ENCODE measurements around the gene EPPIN.
"Not testable (repeated sequence)": the region's sequence is repeated elsewhere in the genome, so short reads cannot be mapped to it uniquely, and the experiment has no call there.

The EPPIN gene

GRCh38 chr20:45581702-45582101 lies 34.5 kb upstream of the EPPIN start:
- Histone ChIP-seq H3K27ac (no peak overlapping the region), H3K36me3 (ENCODE audit: insufficient read depth, low read length) (no peaks in the 10 kb centered on the region), H3K4me3 (no peak overlapping the region), H3K9me3 (ENCODE audit: low read depth, low read length) (no peaks in the 10 kb centered on the region), H3K9ac (ENCODE audit: insufficient read length) (no peak overlapping the region)
- no peak for TF ChIP-seq EZH2 (IDR thresholded peaks at IDR 0.05)
- TF ChIP-seq POLR2AphosphoS5 (IDR thresholded peaks at IDR 0.05; ENCODE audit: borderline replicate concordance, low read depth, low read length): no peak
- no peak for TF ChIP-seq FOXP2 (optimal IDR thresholded peaks at IDR 0.05; ENCODE audit: control extremely low read depth, extremely low read length, insufficient read depth)
- DNase-seq (ENCODE audit: low read depth, low spot score): no peak

GRCh38 chr20:45579184-45579583 lies 32.0 kb upstream of the EPPIN start, which contains the start of gene WFDC8:
Gene WFDC8, minus strand, starts transcription at chr20:45579284. Its CDS starts 37 bp downstream, at chr20:45579247.
- H3K27ac ChIP-seq: no peak within 1 kb of the TSS
- H3K9me3 ChIP-seq (ENCODE audit: low read depth, low read length): no peaks in the 10 kb centered on the region
- TF ChIP-seq EZH2 (IDR thresholded peaks at IDR 0.05) (no peak), POLR2AphosphoS5 (IDR thresholded peaks at IDR 0.05; ENCODE audit: borderline replicate concordance, low read depth, low read length) (no peak), FOXP2 (optimal IDR thresholded peaks at IDR 0.05; ENCODE audit: control extremely low read depth, extremely low read length, insufficient read depth) (no peak)
- no peak within 1 kb of the TSS for H3K9ac ChIP-seq (ENCODE audit: insufficient read length)
- H3K36me3 ChIP-seq (ENCODE audit: insufficient read depth, low read length): no peaks in the 10 kb centered on the region
- no peak within 1 kb of the TSS for H3K4me3 ChIP-seq
- DNase-seq (ENCODE audit: low read depth, low spot score): no peak

GRCh38 chr20:45578231-45578630 lies 31.0 kb upstream of the EPPIN start:
- no peak for DNase-seq (ENCODE audit: low read depth, low spot score)
- no peaks in the 10 kb centered on the region for H3K9me3 ChIP-seq (ENCODE audit: low read depth, low read length)
- H3K4me3 ChIP-seq: no peak overlapping the region
- no peak overlapping the region for H3K27ac ChIP-seq
- TF ChIP-seq POLR2AphosphoS5 (IDR thresholded peaks at IDR 0.05; ENCODE audit: borderline replicate concordance, low read depth, low read length) (no peak), EZH2 (IDR thresholded peaks at IDR 0.05) (no peak), FOXP2 (optimal IDR thresholded peaks at IDR 0.05; ENCODE audit: control extremely low read depth, extremely low read length, insufficient read depth) (no peak)
- no peaks in the 10 kb centered on the region for H3K36me3 ChIP-seq (ENCODE audit: insufficient read depth, low read length)
- no peak overlapping the region for H3K9ac ChIP-seq (ENCODE audit: insufficient read length)

DNA sequence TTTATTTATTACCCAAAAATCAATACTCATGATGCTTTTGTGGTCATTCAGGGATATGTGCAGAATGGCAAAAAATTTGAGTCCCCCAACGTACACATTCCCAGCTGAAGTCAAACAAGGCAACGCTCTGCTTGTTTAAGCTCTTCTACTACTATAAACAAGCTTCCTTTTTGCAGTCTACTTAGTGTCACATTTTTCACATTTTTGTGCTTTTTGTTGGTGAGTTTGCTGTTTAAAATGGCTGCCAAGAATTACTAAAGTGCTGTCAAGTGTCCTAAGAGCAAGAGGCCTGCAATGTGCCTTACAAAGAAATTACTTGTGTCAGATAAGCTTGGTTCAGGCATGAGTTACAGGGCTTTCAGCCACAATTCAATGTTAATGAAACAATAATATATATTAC lies 29.8 kb upstream of the EPPIN start:
- no peak for TF ChIP-seq FOXP2 (optimal IDR thresholded peaks at IDR 0.05; ENCODE audit: control extremely low read depth, extremely low read length, insufficient read depth)
- TF ChIP-seq POLR2AphosphoS5 (IDR thresholded peaks at IDR 0.05; ENCODE audit: borderline replicate concordance, low read depth, low read length): no peak
- no peak for TF ChIP-seq EZH2 (IDR thresholded peaks at IDR 0.05)
- Histone ChIP-seq H3K36me3 (ENCODE audit: insufficient read depth, low read length) (no peaks in the 10 kb centered on the region), H3K27ac (no peak overlapping the region), H3K4me3 (no peak overlapping the region), H3K9me3 (ENCODE audit: low read depth, low read length) (no peaks in the 10 kb centered on the region), H3K9ac (ENCODE audit: insufficient read length) (no peak overlapping the region)
- DNase-seq (ENCODE audit: low read depth, low spot score): no peak

- Histone ChIP-seq H3K36me3 (ENCODE audit: insufficient read depth, low read length) (no peaks in the 10 kb centered on the region), H3K27ac (no peak overlapping the region), H3K9ac (ENCODE audit: insufficient read length) (no peak overlapping the region), H3K4me3 (no peak overlapping the region), H3K9me3 (ENCODE audit: low read depth, low read length) (no peaks in the 10 kb centered on the region)
- TF ChIP-seq POLR2AphosphoS5 (IDR thresholded peaks at IDR 0.05; ENCODE audit: borderline replicate concordance, low read depth, low read length): no peak
- no peak for DNase-seq (ENCODE audit: low read depth, low spot score)
Measured at GRCh38 chr20:45575931-45576330, 28.7 kb upstream of the EPPIN start.

- not testable (repeated sequence) for DNase-seq (ENCODE audit: low read depth, low spot score); H3K9me3 ChIP-seq (ENCODE audit: low read depth, low read length); H3K27ac ChIP-seq; H3K9ac ChIP-seq (ENCODE audit: insufficient read length); H3K4me3 ChIP-seq; H3K36me3 ChIP-seq (ENCODE audit: insufficient read depth, low read length)
Measured at GRCh38 chr20:45569650-45570049, 22.4 kb upstream of the EPPIN start.

DNA sequence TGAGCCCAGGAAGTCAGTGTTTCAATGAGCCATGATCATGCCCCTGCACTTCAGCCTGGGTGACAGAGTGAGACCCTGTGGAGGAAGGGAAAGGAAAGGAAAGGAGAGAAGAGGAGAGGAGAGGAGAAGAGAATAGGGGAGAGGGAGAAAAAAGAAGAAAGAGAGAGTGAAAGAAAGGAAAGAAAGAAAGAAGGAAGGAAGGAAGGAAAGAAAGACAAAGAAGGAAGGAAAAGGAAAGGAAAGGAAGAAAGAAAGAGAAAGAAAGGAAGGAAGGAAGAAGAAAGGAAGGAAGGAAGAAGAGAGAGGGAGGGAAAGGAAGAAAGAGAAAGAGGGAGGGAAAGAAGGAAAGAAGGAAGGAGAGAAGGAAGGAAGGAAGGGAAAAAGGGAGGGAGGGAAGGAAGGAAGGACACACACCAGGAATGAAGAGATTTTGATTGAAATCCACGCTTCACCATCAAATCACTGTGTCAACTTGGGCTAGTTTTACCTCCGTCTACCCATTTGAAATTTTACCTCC lies 17.6 kb upstream of the EPPIN start:
- DNase-seq (ENCODE audit: low read depth, low spot score): no peak
- Histone ChIP-seq H3K36me3 (ENCODE audit: insufficient read depth, low read length) (no peaks in the 10 kb centered on the region), H3K4me3 (no peak overlapping the region), H3K9ac (ENCODE audit: insufficient read length) (no peak overlapping the region), H3K27ac (no peak overlapping the region), H3K9me3 (ENCODE audit: low read depth, low read length) (no peaks in the 10 kb centered on the region)
- TF ChIP-seq FOXP2 (optimal IDR thresholded peaks at IDR 0.05; ENCODE audit: control extremely low read depth, extremely low read length, insufficient read depth) (no peak), EZH2 (IDR thresholded peaks at IDR 0.05) (no peak), POLR2AphosphoS5 (IDR thresholded peaks at IDR 0.05; ENCODE audit: borderline replicate concordance, low read depth, low read length) (no peak)

DNA sequence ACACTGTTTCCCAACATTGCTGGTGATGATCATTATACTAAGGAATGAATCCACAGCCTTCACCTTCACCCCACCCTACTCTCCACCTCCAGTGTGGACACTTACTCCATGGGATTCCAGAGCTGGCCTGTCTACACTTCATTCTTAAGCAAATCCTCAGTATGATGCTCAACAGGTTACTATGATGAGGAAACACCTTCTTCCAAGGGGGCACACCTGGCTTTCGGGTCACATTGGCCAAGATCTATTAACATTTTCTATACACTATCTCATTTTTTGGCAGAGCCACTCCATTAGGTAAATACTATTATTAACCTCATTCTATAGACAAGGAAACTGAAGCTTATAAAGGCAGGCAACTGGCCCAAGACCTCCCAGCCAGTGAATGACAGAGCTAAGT lies 8.0 kb upstream of the EPPIN start:
- Histone ChIP-seq H3K9me3 (ENCODE audit: low read depth, low read length) (no peaks in the 10 kb centered on the region), H3K9ac (ENCODE audit: insufficient read length) (no peak overlapping the region)
- TF ChIP-seq EZH2 (IDR thresholded peaks at IDR 0.05) (no peak), POLR2AphosphoS5 (IDR thresholded peaks at IDR 0.05; ENCODE audit: borderline replicate concordance, low read depth, low read length) (no peak), FOXP2 (optimal IDR thresholded peaks at IDR 0.05; ENCODE audit: control extremely low read depth, extremely low read length, insufficient read depth) (no peak)

GRCh38 chr20:45552456-45552855 lies 5.3 kb upstream of the EPPIN start:
- DNase-seq (ENCODE audit: low read depth, low spot score): no peak
- Histone ChIP-seq H3K9me3 (ENCODE audit: low read depth, low read length) (no peaks in the 10 kb centered on the region), H3K9ac (ENCODE audit: insufficient read length) (no peak overlapping the region), H3K4me3 (no peak overlapping the region), H3K27ac (no peak overlapping the region), H3K36me3 (ENCODE audit: insufficient read depth, low read length) (no peaks in the 10 kb centered on the region)
- no peak for TF ChIP-seq POLR2AphosphoS5 (IDR thresholded peaks at IDR 0.05; ENCODE audit: borderline replicate concordance, low read depth, low read length)
- TF ChIP-seq FOXP2 (optimal IDR thresholded peaks at IDR 0.05; ENCODE audit: control extremely low read depth, extremely low read length, insufficient read depth): no peak
- TF ChIP-seq EZH2 (IDR thresholded peaks at IDR 0.05): no peak

More for the DNA sequence above, 8.0 kb upstream of the EPPIN start:
- H3K4me3 ChIP-seq: no peak overlapping the region
- no peak overlapping the region for H3K27ac ChIP-seq
- DNase-seq (ENCODE audit: low read depth, low spot score): no peak
- H3K36me3 ChIP-seq (ENCODE audit: insufficient read depth, low read length): no peaks in the 10 kb centered on the region
